Adipocyte (in vitro differentiated cells): ENCODE measurements around the gene OR2F1.
"Not testable (repeated sequence)": the region's sequence is repeated elsewhere in the genome, so short reads cannot be mapped to it uniquely, and the experiment has no call there.

Source experiments
- DNase-seq: peaks from one replicate; pipeline ENCODE4 v3.0.0-alpha.2; 2015; ENCODE audit warnings: low read depth
- H3K27me3 ChIP-seq: replicated peaks from 2 replicates; pipeline ENCODE4 v1.7.0; 2013; ENCODE audit warnings: mild to moderate bottlenecking, low read length, moderate library complexity; ENCODE audit not compliant: control insufficient read depth, insufficient read depth
- H3K36me3 ChIP-seq: 2 replicates; pipeline ENCODE4 v1.7.0; 2013; ENCODE audit warnings: low read length, mild to moderate bottlenecking, moderate library complexity; ENCODE audit not compliant: control insufficient read depth, insufficient read depth, severe bottlenecking
- H3K4me1 ChIP-seq: 2 replicates; pipeline ENCODE4 v1.7.0; 2013; ENCODE audit warnings: mild to moderate bottlenecking, low read length, moderate library complexity; ENCODE audit not compliant: control insufficient read depth, insufficient read depth
- H3K4me3 ChIP-seq: 2 replicates; pipeline ENCODE4 v1.7.0; 2013; ENCODE audit warnings: mild to moderate bottlenecking, low read length, moderate library complexity
- H3K9ac ChIP-seq: 2 replicates; pipeline ENCODE4 v1.7.0; 2013; ENCODE audit warnings: mild to moderate bottlenecking, low read length, moderate library complexity
- H3K9me3 ChIP-seq: 2 replicates; pipeline ENCODE4 v1.7.0; 2013; ENCODE audit warnings: mild to moderate bottlenecking, low read length, moderate library complexity; ENCODE audit not compliant: control insufficient read depth

Gene OR2F1

DNA sequence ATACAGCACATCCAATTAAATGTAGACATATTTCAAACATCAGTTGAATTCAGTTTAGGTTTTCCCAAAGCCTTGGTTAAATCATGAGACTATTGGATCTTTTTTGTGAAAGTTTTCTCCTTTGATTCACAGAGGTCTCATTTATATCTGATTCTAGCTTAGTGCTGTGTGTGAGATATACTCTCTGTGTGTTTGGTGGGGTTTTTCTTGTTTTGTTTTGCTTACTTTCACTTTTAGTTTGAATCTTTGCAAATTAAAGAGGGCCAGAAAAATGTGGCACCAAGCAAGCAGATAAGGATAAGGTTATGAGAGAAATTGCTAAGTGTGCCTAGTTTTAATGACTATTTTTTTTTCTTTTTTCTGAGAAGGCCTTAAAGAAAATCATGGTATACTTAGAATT, 32.9 kb downstream of the OR2F1 start:
- Histone ChIP-seq H3K9me3 (no peaks in the 10 kb centered on the region), H3K9ac (no peak overlapping the region), H3K4me3 (no peak overlapping the region), H3K36me3 (no peaks in the 10 kb centered on the region), H3K27me3 (no peaks in the 10 kb centered on the region), H3K4me1 (peaks cover 5% of the 10 kb centered on the region)
- DNase-seq, result peak; percentile 24

DNA sequence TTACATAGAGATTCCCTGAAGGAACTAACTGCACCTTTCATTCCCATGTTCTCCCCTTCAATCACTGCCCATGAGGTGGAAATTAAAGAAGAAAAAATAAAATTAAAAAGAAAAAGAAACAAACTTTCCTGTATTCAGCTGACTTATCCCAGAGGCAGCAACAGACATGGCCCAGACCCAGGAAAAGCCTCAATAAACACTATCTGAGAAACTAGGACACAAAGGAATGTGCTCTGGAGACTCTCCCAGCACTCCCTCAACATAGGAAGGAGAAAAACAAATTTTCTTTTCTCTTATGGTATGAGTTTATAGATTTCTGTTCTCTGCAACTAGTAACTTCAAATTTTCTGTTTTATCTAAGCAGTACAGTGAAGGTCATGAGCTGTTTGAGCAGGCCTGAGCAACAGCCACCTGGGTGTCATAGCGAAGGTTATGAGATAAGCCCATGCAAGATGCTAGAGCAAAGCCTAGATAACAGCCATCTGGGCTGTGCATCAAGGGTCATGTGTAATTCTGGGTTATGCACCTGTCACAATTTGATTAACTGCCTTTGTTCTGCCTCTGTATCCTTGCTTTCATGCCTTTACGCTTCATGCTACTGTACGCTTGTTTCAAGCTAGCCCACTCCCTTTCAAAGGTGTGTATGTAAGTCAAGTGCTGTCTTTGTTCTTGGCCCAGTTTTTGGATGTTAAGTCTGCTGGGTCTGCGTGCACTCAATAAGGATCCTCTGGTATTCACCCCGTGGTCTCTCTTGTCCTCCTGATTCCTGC, 34.5 kb downstream of the OR2F1 start:
- Histone ChIP-seq H3K9me3 (no peaks in the 10 kb centered on the region), H3K4me3 (no peak overlapping the region), H3K9ac (no peak overlapping the region), H3K36me3 (no peaks in the 10 kb centered on the region), H3K27me3 (no peaks in the 10 kb centered on the region), H3K4me1 (peaks cover 5% of the 10 kb centered on the region)
- DNase-seq, result peak; percentile 68

DNA sequence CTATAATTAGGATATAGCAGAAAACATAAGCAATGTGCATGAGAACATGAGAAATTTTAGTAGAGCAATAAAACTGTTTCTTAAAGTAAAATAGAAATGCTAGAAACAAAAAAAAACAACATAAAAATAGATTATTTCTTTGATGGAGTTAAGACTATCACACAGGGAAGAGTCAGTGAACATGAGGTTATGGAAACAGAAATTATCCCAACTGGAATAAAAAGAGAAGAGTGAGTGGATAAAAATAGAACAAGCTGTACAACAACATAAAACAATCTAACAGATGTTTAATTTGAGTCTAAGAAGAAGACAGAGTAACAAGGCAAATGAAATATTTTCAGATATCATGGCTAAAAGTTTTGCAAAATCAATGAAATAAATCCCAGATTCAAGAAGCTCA, 38.0 kb downstream of the OR2F1 start:
- H3K9ac ChIP-seq, result no peak overlapping the region
- H3K9me3 ChIP-seq, result no peaks in the 10 kb centered on the region
- H3K27me3 ChIP-seq, result no peaks in the 10 kb centered on the region
- no peak for DNase-seq
- no peak overlapping the region for H3K4me3 ChIP-seq
- no peaks in the 10 kb centered on the region for H3K36me3 ChIP-seq
- peaks cover 5% of the 10 kb centered on the region for H3K4me1 ChIP-seq

DNA sequence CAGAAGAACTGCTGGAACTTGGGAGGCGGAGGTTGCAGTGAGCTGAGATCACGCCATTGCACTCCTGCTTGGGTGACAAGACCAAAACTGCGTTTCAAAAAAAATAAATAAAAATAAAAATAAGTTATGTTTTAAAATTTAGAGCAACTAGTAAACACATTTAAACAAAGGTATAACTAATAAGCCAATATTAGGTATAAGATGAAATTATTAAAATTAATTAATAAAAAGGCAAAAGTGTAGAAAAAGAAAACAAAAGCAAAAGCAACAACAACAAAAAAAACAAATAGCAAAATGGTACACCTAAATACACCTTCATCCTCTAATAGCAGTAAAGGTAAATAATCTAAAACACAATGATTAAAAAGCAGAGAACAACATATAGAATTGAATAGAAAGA, 39.3 kb downstream of the OR2F1 start:
- Histone ChIP-seq H3K4me1 (no peaks in the 10 kb centered on the region), H3K9ac (no peak overlapping the region), H3K9me3 (no peaks in the 10 kb centered on the region), H3K4me3 (no peak overlapping the region), H3K36me3 (no peaks in the 10 kb centered on the region), H3K27me3 (no peaks in the 10 kb centered on the region)
- DNase-seq, result no peak

DNA sequence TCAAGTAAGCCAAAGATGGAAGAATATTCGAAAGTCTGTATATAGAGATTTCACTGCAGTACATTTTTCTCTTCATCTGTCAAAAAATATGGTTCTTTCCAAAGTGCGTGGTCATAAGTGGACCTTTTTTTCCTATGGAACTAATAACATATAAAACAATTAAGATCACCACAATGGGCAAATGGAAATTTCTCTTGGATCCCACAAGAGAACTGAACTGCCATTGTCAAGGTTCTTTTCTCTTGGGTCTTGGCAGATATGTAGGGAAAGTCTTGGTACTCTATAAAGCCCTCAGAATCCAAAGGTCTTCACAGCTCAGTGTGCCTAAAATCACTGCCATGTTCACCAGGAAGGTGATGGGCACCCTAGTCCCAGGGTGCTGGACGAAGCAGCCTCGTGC, 45.4 kb downstream of the OR2F1 start, which contains the start of gene OR6B1:
Gene OR6B1 (plus strand): TSS at position 301 of the 400 bp plus-strand sequence. CDS start 3,677 bp downstream, outside the sequence.
- no peak within 1 kb of the TSS for H3K9ac ChIP-seq
- H3K4me1 ChIP-seq, result no peaks in the 10 kb centered on the region
- H3K4me3 ChIP-seq, result no peak within 1 kb of the TSS
- H3K36me3 ChIP-seq, result no peaks in the 10 kb centered on the region
- no peaks in the 10 kb centered on the region for H3K9me3 ChIP-seq
- DNase-seq, result no peak
- no peaks in the 10 kb centered on the region for H3K27me3 ChIP-seq

DNA sequence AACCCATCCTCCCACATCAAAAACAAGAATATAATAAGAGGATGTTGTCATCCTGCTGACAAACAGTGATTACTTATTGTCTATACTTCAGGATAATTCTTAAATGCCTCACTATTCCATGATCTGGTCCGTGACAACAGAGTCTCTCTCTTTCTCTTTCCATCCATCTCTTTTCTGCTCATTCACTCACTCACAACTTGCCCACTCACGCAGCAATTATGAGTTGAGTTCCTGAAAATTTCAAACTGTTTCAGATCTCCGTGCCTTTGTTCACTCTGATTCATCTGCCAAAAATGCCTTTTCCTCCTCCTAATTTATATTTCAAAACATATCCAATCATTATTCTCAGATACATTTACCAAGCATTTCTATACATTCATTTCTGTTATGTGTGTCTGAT, 46.9 kb downstream of the OR2F1 start:
- Histone ChIP-seq H3K4me3 (no peak overlapping the region), H3K9ac (no peak overlapping the region), H3K36me3 (no peaks in the 10 kb centered on the region), H3K27me3 (no peaks in the 10 kb centered on the region), H3K4me1 (no peaks in the 10 kb centered on the region), H3K9me3 (no peaks in the 10 kb centered on the region)
- peak; percentile 73 for DNase-seq

DNA sequence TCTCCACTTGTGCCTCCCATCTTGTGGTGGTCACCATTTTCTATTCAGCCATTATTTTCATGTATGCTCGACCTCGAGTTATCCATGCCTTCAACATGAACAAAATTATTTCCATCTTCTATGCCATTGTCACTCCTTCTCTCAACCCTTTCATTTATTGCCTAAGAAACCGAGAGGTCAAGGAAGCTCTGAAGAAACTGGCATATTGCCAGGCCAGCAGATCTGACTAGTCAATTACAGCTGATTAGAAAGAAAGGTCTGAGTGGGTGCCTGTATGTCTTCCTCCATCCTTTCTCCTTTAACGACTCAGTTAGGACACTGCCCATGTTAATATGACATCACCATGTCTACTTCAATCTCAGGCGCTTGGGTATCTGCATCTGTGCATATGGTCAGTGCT, 50.1 kb downstream of the OR2F1 start:
- DNase-seq, result no peak
- H3K4me3 ChIP-seq, result no peak overlapping the region
- no peaks in the 10 kb centered on the region for H3K4me1 ChIP-seq
- H3K9ac ChIP-seq, result no peak overlapping the region
- H3K36me3 ChIP-seq, result no peaks in the 10 kb centered on the region
- peaks cover 7% of the 10 kb centered on the region for H3K9me3 ChIP-seq
- H3K27me3 ChIP-seq, result no peaks in the 10 kb centered on the region

DNA sequence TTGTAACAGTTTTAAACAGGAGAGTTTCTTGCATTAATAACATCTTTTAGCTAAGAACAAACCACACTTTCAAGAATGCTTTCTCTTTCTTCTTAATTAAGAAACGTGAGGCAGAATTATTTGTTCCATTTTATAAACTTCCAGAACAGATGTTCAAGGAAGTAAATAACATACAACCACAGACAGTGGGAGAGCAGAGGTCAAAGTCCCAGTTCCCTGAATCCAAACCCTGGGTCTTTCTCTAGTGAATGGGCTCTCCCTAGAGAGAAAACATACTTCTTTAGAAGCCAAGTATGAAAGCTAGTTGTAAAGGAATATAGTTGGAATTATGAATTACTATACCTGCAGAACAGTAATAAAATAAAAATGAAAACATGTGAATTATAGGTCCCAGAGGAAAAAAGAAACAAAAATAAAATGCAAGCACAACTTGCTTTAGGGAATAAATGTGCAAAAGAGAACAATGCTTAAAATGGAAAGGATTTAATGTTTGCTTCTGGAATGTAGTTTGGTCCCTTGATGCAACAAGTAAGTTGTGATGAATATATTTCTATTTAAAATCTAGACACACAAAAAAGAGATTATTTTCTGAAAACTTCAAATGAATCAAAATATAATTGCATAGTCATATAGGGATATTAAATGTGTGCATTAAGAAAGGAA, 51.5 kb downstream of the OR2F1 start:
- DNase-seq, result no peak
- Histone ChIP-seq H3K4me3 (no peak overlapping the region), H3K9ac (no peak overlapping the region), H3K27me3 (no peaks in the 10 kb centered on the region), H3K4me1 (no peaks in the 10 kb centered on the region), H3K9me3 (peaks cover 9% of the 10 kb centered on the region), H3K36me3 (no peaks in the 10 kb centered on the region)

DNA sequence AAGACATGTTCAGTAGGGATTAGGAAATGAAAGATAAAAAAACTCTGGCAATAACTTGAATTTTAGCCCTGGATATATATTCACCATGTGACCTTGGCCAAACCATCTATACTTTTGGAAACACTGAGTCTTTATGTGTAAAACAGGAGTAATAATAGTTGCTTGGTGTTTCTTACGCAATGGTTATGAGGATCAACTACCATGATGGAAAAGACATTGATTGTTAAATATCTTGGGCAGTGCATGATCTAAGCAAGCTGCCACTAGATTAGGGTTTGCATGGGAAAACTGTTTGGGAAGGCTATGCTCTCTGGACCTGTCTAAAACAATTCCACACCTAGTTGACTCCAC, 52.0 kb downstream of the OR2F1 start:
- H3K4me3 ChIP-seq, result no peak overlapping the region
- no peaks in the 10 kb centered on the region for H3K4me1 ChIP-seq
- no peak for DNase-seq
- no peak overlapping the region for H3K9ac ChIP-seq
- H3K9me3 ChIP-seq, result peaks cover 9% of the 10 kb centered on the region
- H3K36me3 ChIP-seq, result no peaks in the 10 kb centered on the region
- no peaks in the 10 kb centered on the region for H3K27me3 ChIP-seq

DNA sequence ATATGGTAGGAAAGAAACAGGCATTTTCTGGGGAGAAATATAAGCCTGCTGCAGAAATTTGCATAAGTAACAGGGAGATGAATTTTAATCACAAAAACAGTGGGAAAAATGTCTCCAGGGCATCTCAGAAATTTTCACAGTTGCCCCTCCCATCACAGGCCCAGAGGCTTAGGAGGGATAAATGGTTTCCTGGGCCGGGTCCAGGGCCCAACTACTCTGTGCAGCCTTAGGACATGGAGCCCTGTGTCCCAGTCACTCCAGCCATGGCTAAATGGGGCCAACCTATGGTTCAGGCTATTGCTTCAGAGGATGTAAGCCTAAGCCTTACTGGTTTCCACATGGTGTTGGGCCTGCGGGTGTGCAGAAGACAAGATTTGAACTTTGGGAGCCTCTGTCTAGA, 54.7 kb downstream of the OR2F1 start:
- no peak for DNase-seq
- Histone ChIP-seq H3K9me3 (peaks cover 9% of the 10 kb centered on the region), H3K27me3 (peaks cover 3% of the 10 kb centered on the region), H3K36me3 (no peaks in the 10 kb centered on the region), H3K4me1 (no peaks in the 10 kb centered on the region), H3K4me3 (no peak overlapping the region), H3K9ac (no peak overlapping the region)

DNA sequence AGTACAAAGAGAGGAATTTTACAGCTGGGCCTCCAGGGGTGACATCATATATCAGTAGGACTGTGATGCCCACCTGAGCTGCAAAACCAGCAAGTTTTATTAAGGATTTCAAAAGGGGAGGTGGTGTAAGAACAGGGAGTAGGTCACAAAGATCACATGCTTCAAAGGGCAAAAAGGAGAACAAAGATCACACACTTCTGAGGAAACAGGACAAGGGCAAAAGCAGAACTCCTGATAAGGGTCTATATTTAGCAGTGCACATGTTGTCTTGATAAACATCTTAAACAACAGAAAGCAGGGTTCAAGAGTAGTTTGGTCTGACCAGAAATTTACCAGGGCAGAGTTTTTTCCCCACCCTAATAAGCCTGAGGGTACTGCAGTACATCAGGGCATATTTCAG, 55.4 kb downstream of the OR2F1 start:
- DNase-seq, H3K36me3 ChIP-seq, H3K4me3 ChIP-seq, H3K9ac ChIP-seq, H3K9me3 ChIP-seq, H3K4me1 ChIP-seq, H3K27me3 ChIP-seq: not testable (repeated sequence)
